GM21737 (cell line): Measurements from ENCODE around the gene LRRTM1.

Experiments used
- ATAC-seq: cut with Tn5 transposase; IDR thresholded peaks from one replicate; pipeline ENCODE4 v1.9.1; 2021; ENCODE audit warnings: mild to moderate bottlenecking, moderate library complexity; ENCODE audit not compliant: unreplicated experiment

LRRTM1 gene

DNA sequence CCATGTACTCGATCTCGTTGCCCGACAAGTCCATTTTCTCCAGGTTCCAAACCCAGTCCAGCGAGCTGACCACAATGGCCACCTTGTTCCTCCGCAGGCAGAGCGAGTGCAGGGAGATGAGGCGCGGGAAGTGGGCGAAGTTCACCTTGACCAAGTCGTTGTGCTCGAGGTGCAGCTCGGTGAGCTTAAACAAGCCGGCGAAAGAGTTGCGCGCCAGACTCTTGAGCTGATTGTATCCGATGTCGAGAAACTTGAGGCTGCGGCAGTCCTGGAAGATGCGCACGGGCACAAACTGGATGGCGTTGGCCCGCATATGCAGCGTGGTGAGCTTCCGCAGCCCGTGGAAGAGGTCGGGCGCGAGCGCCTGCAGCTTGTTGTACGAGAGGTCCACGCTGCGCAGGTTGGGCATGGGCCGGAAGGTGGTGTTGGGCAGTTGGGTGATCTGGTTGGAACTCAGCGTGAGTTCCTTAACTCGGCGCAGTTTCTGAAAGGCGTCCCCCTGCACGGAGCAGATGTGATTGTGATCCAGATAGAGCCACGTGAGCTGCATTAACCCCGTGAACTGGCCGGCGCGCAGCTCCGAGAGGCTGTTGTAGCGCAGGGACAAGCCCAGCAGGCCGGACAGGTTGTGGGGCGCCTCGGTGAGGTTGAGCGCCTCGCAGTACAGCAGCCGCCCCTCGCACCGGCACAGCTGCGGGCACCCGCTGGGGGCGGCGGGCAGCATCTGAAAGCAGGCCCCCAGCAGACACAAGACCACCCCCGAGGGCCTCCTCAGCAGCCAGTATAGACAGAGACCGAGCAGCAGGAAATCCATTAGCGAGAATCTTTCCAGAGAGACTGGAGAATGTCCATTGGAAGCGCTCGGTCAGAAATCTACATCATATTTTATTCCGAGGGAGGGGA lies 1.3 kb downstream of the LRRTM1 start:
- no peak for ATAC-seq

DNA sequence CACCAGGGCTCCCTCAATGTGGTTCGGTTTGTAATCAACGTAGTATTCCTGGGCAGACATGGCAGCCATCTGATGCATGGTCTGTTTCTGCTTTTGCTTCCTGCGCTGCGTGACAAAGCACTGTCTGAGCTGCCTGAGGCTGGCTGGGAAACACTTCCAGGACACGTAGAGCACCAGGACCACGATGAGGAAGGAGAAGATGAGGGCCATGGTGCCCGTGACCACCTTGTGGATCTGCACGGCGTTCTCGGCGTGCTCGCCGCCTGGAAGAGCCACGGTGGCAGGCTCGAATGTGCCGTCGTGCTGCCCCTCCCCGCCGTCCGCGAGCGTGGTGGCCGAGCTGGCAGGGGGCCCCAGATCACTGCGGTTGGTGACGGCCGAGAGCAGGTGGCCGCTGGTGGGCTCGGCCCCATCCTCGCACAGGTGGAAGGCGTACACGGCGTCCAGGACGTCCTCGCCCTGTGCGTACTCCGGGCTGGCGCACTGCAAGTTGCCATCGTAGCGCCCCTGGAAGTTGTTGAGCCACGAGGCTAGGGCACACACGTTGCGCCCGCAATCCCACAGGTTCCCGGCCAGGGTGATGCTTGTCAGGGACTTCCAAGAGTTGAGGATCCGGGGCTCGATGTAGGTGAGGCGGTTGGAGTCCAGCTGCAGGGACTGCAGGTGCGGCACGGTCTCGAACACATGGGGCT lies 2.1 kb downstream of the LRRTM1 start:
- no peak for ATAC-seq

GRCh38 chr2:80302001-80302313 lies 2.6 kb downstream of the LRRTM1 start:
- ATAC-seq: no peak

DNA sequence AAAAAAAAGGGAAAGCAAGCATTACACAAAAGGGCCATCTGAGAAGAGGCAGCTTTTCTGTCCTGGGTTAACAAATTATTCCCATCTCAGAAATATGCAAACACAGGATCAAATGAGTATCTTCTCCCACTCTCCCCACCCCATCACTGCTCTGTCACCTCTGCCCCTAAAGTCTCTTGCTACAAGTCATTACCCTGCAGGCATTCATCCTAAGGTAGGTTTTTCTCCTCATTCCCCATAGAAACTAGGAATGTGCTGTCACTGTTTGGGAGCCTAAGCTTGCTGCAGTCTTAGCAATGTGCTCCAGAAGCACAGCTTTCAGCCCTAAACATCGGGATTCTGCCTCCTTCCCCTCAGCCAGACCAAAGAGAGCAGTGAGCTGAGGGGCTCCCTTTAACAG lies 3.6 kb downstream of the LRRTM1 start:
- no peak for ATAC-seq

DNA sequence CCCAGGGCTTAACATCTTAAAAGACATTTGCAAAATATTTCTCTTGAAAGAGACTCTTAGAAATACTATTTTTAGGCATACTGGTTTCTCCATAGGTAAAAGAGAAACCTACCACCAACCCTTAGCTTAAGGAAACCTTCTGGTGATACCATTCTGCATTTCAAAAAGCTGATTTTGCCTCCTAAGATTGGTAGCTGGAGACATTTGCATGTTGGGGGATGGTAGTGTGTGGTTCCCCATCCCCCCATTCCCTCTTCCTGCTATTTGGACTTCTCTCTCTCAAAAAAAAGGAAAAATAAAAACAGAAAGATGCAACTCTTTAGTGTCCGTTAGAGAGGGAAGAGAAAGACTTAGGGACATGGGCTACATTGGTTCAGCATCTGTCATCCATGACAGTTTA lies 4.2 kb downstream of the LRRTM1 start:
- ATAC-seq: no peak

- no peak for ATAC-seq
These were observed 4.9 kb downstream of the LRRTM1 start for GRCh38 chr2:80299661-80300060.

GRCh38 chr2:80298954-80299353 lies 5.6 kb downstream of the LRRTM1 start:
- no peak for ATAC-seq

DNA sequence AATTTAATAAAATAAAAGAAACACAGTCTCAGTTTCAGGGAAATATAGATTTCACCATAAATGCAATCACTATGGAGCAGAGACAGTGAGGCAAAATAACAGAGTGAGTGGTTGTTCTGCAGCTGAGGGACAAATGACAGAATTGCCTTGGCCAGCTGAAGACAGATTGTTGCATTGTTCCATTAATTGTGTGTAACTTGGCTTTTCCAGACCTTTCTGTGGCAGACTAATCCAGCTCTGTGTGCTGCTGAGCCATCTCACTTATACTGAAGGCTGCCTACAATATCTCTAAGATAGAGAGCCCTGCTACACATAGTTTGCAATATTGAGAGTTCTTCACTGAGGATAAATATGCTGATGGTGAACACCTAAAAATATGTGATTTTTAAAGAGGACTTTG lies 11.5 kb downstream of the LRRTM1 start:
- ATAC-seq: no peak

DNA sequence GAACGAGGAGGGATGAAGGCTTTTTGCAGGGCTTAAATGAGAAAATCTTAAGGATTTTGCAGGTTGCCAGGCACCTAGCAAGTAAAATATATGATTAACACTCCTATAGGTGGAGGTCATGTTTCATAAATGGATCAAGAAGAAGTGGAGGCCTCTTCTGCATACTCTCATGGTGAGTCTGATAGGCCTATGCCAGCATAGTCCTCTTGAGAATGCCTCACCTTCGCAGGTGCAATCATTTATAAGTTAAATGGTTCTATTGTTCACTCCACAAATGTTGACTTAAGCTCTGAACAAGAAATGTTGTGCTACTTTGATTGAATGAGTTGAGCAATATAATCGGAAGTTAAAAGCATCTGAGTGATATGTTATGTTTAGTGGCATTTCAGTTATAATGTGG lies 12.1 kb downstream of the LRRTM1 start:
- ATAC-seq: no peak

GRCh38 chr2:80291656-80292055 lies 12.9 kb downstream of the LRRTM1 start:
- no peak for ATAC-seq

DNA sequence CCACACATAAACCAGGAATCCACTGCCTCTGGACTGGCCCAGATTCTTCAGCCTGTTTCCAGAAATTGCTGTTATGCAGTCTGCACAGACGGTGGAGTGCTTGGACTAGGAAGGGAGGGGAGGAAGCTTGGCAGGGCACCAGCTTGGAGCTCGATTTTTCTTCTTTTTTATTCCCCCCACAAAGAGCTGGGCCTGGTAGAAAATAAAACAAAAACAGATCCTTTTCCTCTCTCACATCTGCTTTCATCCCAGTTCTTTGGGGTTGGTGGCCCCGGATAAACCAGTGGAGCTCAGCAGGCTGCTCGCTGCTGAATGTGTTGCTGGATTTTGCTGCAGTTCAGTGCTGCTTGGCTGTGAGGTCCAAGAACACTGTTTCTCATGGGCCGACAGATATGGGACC lies 16.0 kb downstream of the LRRTM1 start:
- ATAC-seq: no peak

GRCh38 chr2:80281049-80281448 lies 23.5 kb downstream of the LRRTM1 start:
- no peak for ATAC-seq

DNA sequence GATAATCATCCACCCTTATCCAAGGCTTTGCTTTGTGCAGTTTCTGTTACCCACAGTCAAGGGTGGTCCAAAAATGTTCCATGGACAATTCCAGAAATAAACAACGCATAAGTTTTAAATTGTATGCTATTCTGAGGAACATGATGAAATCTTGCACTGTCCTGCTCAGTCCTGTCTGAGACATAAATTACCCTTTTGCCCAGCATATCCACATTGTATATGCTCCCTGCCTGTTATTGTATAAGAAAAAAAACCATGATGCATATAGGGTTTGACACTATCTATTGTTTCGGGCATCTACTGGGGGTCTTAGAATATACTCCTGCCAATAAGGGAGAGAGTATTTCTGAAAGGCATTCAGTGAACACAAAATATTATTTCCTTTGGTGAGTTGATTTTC lies 24.0 kb downstream of the LRRTM1 start:
- ATAC-seq: no peak

GRCh38 chr2:80269806-80270205 lies 34.7 kb downstream of the LRRTM1 start:
- no peak for ATAC-seq

GRCh38 chr2:80266231-80266630 lies 38.3 kb downstream of the LRRTM1 start:
- ATAC-seq: no peak

- ATAC-seq: no peak
These were observed 45.3 kb downstream of the LRRTM1 start for GRCh38 chr2:80259292-80259691.

DNA sequence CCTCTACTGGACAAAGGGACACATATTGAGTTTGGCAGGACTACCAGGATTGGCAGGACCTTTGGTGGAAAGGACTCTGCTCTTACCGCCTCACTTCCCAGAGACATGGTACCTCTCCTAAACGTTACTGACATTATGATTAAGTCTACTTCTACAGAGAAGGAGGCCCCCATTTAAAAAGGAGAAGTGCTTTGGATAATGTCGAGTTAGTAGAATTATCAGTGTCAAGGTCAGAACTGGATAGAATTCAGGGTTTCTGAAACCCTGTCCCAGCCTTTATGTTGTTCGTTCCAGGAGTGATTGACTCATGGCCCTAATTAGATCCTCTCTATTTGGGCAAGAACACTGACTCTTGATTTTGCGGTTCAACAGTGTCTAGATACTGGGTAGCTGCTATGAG lies 45.8 kb downstream of the LRRTM1 start:
- no peak for ATAC-seq

GRCh38 chr2:80258341-80258740 lies 46.2 kb downstream of the LRRTM1 start:
- no peak for ATAC-seq

DNA sequence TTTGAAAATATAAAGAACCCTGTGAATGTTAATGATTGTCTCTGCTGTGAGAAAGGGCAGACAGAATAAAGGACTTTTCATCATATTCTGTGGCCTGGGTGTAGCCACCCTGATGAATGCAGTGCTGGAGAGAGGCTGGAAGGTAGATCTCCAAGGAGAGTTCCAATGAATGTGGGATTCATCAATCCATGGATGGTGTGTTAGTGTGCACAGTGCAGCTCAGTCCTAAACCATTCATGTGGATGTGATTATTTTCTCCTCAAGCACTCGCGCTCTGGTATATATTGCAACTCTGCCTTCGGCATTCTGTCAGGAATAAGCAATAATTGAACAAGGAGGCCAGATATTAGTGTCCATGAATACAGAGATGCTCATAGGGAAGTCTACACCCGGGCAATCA lies 47.1 kb downstream of the LRRTM1 start:
- no peak for ATAC-seq

GRCh38 chr2:80256782-80257167 lies 47.8 kb downstream of the LRRTM1 start:
- ATAC-seq: no peak

GRCh38 chr2:80255918-80256781 lies 48.4 kb downstream of the LRRTM1 start:
- ATAC-seq: no peak
